Dendritic cell treated with granulocyte-macrophage colony-stimulating factor and Interleukin-4, amounts not matched to agents 40 ng/mL and 50 ng/mL, for 4 days (primary cell): ENCODE results near the gene FLRT2.

ENCODE experiments used
- H3K27ac Mint-ChIP-seq: one replicate; pipeline ENCODE4 v1.8.0; 2022; ENCODE audit warnings: mild to moderate bottlenecking, mixed read lengths
- H3K27me3 Mint-ChIP-seq: one replicate; pipeline ENCODE4 v1.8.0; 2022; ENCODE audit warnings: mild to moderate bottlenecking, mixed read lengths
- H3K36me3 Mint-ChIP-seq: one replicate; pipeline ENCODE4 v1.8.0; 2022; ENCODE audit warnings: low read depth, mixed read lengths
- H3K4me1 Mint-ChIP-seq: one replicate; pipeline ENCODE4 v1.8.0; 2022; ENCODE audit warnings: low read depth, mixed read lengths
- H3K4me3 Mint-ChIP-seq: one replicate; pipeline ENCODE4 v1.8.0; 2022; ENCODE audit warnings: mild to moderate bottlenecking, moderate library complexity, mixed read lengths
- H3K9me3 Mint-ChIP-seq: one replicate; pipeline ENCODE4 v1.8.0; 2022; ENCODE audit warnings: mixed read lengths
- intact Hi-C: fragments of 100-400 bp; cut with micrococcal nuclease; formaldehyde crosslinking; loops from one replicate; pipeline ENCODE4 v1.15.0; 2022

FLRT2 gene

DNA sequence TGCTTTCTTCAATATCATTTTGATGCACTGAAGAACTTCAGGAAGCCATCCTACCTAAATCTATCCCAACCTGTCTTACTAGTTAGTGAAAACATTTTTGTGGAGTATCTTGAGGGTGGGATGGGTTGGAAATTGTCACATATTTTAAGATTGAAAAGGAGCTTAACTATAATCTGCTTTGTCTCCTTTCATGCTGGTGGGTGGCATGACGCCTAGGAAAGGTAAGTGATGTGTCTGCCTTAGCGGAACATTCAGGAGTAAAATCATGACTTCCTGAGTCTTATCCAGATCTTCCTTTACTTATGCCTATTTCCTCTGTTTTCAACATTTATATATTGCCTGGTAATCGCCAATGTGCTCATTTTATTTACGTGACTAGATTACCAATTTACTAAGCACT lies 74.1 kb downstream of the FLRT2 start:
- no peak overlapping the region for H3K27ac Mint-ChIP-seq
- H3K4me3 Mint-ChIP-seq = no peak overlapping the region
- H3K27me3 Mint-ChIP-seq = no peaks in the 10 kb centered on the region
- H3K36me3 Mint-ChIP-seq = no peaks in the 10 kb centered on the region
- H3K9me3 Mint-ChIP-seq = no peaks in the 10 kb centered on the region
- intact Hi-C loops = loop anchor here (10.0 kb wide), 1 partner anchor 331 kb away; no protein-coding TSS in a partner anchor
- H3K4me1 Mint-ChIP-seq = peaks cover 47% of the 10 kb centered on the region

DNA sequence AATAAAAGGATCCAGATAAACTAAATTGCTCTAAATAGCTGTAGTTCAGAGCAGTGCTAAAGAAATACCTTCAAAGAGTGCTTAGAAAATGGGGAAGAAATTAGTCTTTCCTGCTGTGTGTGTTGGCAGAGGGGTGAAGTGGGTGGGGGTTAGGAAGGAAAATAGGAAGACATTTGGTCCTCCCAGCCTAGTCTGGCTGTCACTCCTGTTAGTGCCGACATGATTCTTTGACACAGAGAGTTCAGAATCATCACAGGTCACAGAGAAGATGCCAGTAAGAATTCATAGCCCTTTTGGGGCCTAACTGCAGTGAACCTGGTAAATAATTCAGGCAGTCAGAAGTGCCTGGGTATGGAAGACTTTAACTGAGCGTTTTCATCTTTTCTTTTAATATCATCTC lies 74.8 kb downstream of the FLRT2 start:
- Mint-ChIP-seq H3K4me3 (no peak overlapping the region), H3K36me3 (no peaks in the 10 kb centered on the region), H3K27me3 (no peaks in the 10 kb centered on the region), H3K9me3 (no peaks in the 10 kb centered on the region), H3K4me1 (peaks cover 46% of the 10 kb centered on the region), H3K27ac (no peak overlapping the region)
- intact Hi-C loops = loop anchor here (10.0 kb wide), 1 partner anchor 330 kb away; no protein-coding TSS in a partner anchor

DNA sequence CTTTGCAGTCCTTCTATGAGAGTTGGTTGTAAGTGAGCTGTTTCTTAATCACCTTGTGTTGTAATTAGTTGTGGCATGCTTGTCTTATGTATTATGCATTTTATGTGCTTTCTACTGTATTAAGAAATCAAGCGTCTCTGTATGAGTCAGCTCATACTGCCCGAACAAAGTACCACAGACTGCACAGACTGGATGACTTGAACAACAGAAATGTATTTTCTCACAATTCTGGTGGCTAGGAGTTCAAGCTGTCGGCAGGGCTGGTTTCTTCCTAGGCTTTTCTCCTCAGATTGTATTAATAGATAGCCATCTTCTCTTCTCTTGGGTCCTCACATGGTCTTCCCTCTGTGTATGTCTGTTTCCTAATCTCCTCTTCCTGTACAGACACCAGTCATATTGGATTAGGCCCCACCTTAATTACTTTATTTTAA lies 77.7 kb downstream of the FLRT2 start:
- intact Hi-C loops = loop anchor here (10.0 kb wide), 1 partner anchor 327 kb away; no protein-coding TSS in a partner anchor
- no peaks in the 10 kb centered on the region for H3K9me3 Mint-ChIP-seq
- H3K27me3 Mint-ChIP-seq = no peaks in the 10 kb centered on the region
- no peak overlapping the region for H3K27ac Mint-ChIP-seq
- peaks cover 39% of the 10 kb centered on the region for H3K4me1 Mint-ChIP-seq
- H3K36me3 Mint-ChIP-seq = no peaks in the 10 kb centered on the region
- no peak overlapping the region for H3K4me3 Mint-ChIP-seq

DNA sequence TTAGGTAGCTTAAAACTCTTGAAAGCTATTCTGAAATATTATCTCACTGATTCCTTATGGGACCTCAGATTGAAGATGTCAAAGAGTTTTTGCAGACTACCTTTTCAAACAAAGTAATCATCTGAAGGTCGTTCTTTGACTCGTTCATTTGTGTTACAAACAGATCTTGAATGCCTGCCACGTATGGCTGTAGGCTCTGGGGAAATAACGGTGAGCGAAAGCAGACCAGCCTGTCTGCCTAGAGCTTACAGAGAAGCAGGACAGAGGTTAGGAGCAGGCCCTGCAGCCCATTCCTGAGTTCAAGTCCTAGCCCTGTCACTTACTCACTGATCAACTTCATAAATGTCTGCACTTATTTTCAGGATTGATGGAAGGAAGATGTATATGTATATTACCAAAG lies 83.6 kb downstream of the FLRT2 start:
- intact Hi-C loops = no loop called here
- Mint-ChIP-seq H3K27me3 (no peaks in the 10 kb centered on the region), H3K4me3 (no peak overlapping the region), H3K9me3 (no peaks in the 10 kb centered on the region), H3K27ac (no peak overlapping the region), H3K4me1 (peaks cover 15% of the 10 kb centered on the region), H3K36me3 (no peaks in the 10 kb centered on the region)

DNA sequence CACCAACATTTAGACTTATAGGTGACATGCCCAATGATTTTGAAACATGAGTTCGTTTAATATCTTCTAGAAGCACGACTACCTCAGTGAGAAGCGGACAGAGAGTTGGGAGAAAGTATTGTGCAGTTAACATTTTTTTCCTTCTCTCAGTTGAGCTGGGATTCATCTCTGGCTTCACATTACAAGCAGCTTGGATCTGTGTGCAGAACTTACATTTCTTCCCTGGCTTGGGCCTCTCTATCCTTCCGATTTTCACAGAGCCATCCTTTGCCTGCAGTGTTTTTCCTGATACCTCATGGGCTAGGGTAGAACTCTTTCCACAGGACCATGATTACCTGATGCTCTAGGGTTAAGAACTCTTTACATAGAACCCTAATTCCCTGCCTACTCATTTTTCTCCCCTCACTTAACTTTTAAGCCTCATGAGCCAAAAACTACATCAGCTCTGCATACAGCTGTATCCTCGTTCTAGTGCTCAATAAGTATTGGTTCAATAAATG lies 86.5 kb downstream of the FLRT2 start:
- Mint-ChIP-seq H3K27me3 (no peaks in the 10 kb centered on the region), H3K36me3 (no peaks in the 10 kb centered on the region), H3K4me1 (peaks cover 15% of the 10 kb centered on the region), H3K4me3 (no peak overlapping the region), H3K27ac (no peak overlapping the region), H3K9me3 (no peaks in the 10 kb centered on the region)
- intact Hi-C loops = no loop called here

DNA sequence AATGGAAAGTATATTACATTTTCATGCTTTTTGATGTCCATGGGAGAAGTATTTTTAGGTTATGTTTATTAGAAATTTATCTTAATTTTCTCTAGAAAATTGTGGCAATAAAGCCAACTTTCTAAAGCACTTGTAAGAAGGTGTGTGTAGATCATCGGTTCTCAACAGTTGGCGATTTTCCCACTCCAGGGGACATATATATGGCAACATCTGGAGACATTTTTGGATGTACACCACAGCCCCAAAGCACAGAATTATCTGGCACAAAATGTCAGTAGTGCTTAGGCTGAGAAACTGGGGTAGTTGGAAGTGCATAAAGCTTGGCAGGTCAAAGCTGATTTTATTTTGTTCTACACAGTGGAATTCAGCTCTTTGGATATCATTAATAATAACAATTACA lies 86.9 kb downstream of the FLRT2 start:
- intact Hi-C loops = no loop called here
- H3K27ac Mint-ChIP-seq = no peak overlapping the region
- H3K27me3 Mint-ChIP-seq = no peaks in the 10 kb centered on the region
- no peaks in the 10 kb centered on the region for H3K9me3 Mint-ChIP-seq
- no peak overlapping the region for H3K4me3 Mint-ChIP-seq
- peaks cover 19% of the 10 kb centered on the region for H3K4me1 Mint-ChIP-seq
- no peaks in the 10 kb centered on the region for H3K36me3 Mint-ChIP-seq

DNA sequence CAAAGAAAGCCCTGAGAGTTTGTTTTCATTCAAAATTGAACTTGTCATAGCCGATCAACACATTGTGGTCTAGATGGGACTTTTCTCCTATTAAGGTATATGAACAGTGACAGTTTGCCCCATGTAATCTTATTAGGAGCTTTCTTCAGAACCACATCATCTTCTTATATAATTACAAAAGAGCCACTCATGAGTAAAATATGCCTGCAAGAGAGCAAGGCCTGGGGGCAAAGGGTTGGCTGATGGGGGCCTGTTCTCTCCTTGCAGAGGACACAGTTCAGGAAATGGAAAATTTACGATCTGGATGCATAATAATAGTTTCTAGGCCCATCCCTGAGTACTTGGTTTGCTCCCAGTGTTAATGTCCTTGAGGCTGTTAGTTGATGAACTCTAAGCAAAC lies 87.8 kb downstream of the FLRT2 start:
- Mint-ChIP-seq H3K4me3 (no peak overlapping the region), H3K36me3 (no peaks in the 10 kb centered on the region), H3K27me3 (no peaks in the 10 kb centered on the region), H3K27ac (no peak overlapping the region), H3K4me1 (peaks cover 19% of the 10 kb centered on the region), H3K9me3 (no peaks in the 10 kb centered on the region)
- intact Hi-C loops = no loop called here

DNA sequence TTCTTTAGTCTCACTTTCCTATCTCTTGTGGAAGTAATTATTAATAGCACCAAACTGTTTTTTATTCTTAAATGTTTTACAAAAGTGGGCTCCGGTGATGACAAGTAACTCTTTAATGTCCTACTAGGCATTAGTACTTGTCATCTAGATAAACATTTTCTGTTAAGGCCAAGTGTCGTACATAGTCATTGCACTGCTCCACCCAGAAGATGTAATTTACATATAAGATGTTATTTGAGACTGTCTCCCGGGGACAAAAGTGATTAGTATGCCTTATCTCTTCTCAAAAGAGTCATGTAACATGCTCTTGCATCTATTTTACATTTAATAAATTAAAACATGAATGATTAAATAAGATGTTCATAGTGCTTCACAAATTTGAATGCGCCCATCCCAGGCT lies 88.4 kb downstream of the FLRT2 start:
- no peaks in the 10 kb centered on the region for H3K9me3 Mint-ChIP-seq
- no peaks in the 10 kb centered on the region for H3K27me3 Mint-ChIP-seq
- no peak overlapping the region for H3K4me3 Mint-ChIP-seq
- no peak overlapping the region for H3K27ac Mint-ChIP-seq
- intact Hi-C loops = no loop called here
- H3K4me1 Mint-ChIP-seq = peaks cover 19% of the 10 kb centered on the region
- H3K36me3 Mint-ChIP-seq = no peaks in the 10 kb centered on the region

DNA sequence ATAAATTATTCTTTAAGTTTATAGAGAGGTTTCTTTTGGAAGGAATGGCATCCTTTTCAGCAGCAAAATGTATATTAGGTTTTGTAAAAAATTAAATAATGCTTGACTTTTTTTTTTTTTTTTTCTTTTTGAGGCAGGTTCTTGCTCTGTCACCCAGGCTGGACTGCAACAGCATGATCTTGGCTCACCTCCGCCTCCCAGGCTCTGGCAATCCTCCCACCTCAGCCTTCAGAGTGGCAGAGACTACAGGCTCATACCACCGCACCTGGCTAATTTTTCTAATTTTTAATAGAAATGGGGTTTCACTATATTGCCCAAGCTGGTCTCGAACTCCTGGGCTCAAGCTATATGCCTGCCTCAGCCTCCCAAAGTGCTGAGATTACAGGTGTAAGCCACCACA lies 89.0 kb downstream of the FLRT2 start:
- Mint-ChIP-seq H3K27me3 (peaks cover 5% of the 10 kb centered on the region), H3K4me1 (peaks cover 19% of the 10 kb centered on the region), H3K9me3 (no peaks in the 10 kb centered on the region), H3K4me3 (no peak overlapping the region), H3K27ac (no peak overlapping the region), H3K36me3 (no peaks in the 10 kb centered on the region)
- intact Hi-C loops = no loop called here

DNA sequence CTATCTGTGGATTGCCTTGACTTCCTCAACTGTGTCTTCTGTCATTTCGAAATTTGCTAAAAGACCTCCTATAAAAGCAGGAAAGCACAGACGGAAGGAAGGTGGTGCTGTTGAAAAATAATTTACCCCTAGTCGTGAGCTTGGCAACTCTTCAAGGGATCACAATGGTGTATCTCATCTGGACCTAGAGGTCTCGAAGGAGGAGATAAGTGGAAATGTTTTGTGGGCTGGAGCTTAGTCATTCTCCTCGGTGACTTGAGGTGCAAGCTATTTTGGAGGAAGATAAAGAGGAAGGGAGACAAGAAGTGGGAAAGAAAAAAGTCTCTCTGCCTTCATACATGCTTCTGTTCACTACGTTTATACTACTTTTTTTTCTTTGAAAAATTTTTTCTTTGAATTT lies 89.9 kb downstream of the FLRT2 start:
- no peaks in the 10 kb centered on the region for H3K9me3 Mint-ChIP-seq
- peak overlapping the region; percentile 6 for H3K27ac Mint-ChIP-seq
- intact Hi-C loops = no loop called here
- H3K27me3 Mint-ChIP-seq = peaks cover 9% of the 10 kb centered on the region
- H3K4me3 Mint-ChIP-seq = no peak overlapping the region
- H3K4me1 Mint-ChIP-seq = peaks cover 19% of the 10 kb centered on the region
- H3K36me3 Mint-ChIP-seq = no peaks in the 10 kb centered on the region

DNA sequence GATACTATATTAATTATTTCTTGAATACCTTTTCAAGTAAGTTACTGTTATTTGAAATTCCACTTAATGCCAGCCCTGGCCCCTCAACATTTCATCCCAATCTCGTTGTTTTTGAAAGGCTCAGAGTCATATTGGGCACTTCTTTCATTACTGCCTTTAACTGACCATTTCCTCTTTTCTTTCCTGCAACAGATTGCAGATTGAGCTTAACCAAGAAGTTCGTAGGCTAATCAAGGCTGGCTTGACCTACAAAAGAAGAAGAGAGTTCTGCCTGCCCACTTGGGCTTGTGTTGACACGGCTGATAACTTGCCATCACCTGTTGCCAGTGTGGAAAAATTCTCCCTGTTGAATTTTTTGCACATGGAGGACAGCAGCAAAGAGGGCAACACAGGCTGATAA lies 91.0 kb downstream of the FLRT2 start:
- no peaks in the 10 kb centered on the region for H3K9me3 Mint-ChIP-seq
- H3K36me3 Mint-ChIP-seq = no peaks in the 10 kb centered on the region
- peaks cover 10% of the 10 kb centered on the region for H3K27me3 Mint-ChIP-seq
- H3K4me3 Mint-ChIP-seq = no peak overlapping the region
- peaks cover 19% of the 10 kb centered on the region for H3K4me1 Mint-ChIP-seq
- peak overlapping the region; percentile 42 for H3K27ac Mint-ChIP-seq
- intact Hi-C loops = no loop called here

DNA sequence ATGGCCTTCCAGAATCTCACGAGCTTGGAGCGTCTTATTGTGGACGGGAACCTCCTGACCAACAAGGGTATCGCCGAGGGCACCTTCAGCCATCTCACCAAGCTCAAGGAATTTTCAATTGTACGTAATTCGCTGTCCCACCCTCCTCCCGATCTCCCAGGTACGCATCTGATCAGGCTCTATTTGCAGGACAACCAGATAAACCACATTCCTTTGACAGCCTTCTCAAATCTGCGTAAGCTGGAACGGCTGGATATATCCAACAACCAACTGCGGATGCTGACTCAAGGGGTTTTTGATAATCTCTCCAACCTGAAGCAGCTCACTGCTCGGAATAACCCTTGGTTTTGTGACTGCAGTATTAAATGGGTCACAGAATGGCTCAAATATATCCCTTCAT lies 92.2 kb downstream of the FLRT2 start:
- no peaks in the 10 kb centered on the region for H3K36me3 Mint-ChIP-seq
- H3K4me3 Mint-ChIP-seq = no peak overlapping the region
- no peaks in the 10 kb centered on the region for H3K9me3 Mint-ChIP-seq
- peaks cover 19% of the 10 kb centered on the region for H3K4me1 Mint-ChIP-seq
- intact Hi-C loops = no loop called here
- H3K27ac Mint-ChIP-seq = peak overlapping the region; percentile 42
- H3K27me3 Mint-ChIP-seq = peaks cover 10% of the 10 kb centered on the region

DNA sequence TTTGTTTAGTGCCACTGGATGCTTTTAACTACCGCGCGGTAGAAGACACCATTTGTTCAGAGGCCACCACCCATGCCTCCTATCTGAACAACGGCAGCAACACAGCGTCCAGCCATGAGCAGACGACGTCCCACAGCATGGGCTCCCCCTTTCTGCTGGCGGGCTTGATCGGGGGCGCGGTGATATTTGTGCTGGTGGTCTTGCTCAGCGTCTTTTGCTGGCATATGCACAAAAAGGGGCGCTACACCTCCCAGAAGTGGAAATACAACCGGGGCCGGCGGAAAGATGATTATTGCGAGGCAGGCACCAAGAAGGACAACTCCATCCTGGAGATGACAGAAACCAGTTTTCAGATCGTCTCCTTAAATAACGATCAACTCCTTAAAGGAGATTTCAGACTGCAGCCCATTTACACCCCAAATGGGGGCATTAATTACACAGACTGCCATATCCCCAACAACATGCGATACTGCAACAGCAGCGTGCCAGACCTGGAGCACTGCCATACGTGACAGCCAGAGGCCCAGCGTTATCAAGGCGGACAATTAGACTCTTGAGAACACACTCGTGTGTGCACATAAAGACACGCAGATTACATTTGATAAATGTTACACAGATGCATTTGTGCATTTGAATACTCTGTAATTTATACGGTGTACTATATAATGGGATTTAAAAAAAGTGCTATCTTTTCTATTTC lies 93.2 kb downstream of the FLRT2 start:
- intact Hi-C loops = no loop called here
- Mint-ChIP-seq H3K27ac (no peak overlapping the region), H3K4me1 (peaks cover 19% of the 10 kb centered on the region), H3K9me3 (no peaks in the 10 kb centered on the region), H3K4me3 (no peak overlapping the region), H3K36me3 (no peaks in the 10 kb centered on the region), H3K27me3 (peaks cover 10% of the 10 kb centered on the region)

DNA sequence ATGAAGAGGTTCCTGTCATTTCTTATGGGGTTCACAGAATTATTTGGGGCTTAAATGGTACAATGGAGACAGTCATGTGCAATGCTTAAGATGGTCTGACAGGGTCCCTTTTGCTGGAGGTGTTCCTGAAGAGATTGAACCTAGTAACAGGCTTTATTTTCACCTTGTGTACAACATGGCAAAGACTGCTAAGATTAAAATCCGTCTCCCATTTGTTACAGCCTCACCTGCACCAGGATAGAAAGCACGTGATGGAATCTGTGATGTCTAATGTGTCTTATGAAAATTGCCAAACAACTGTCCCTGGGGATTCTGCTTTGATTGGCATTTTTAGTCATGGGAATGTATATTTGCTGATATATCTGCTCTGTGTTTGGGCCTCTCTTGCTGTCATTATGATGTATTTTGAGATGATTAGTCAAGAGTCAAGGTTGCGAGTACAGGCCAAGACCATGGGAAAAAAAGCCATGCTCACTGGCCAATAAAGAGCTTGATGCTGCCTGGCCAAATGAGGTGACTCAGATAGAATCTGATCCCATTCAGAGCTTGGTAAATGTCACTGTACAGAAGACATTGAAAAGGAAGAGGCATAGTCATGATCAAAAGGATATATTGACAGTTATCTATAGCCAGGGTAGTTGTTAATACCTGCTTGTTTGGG lies 96.1 kb downstream of the FLRT2 start:
- Mint-ChIP-seq H3K27me3 (peaks cover 10% of the 10 kb centered on the region), H3K27ac (no peak overlapping the region), H3K36me3 (no peaks in the 10 kb centered on the region), H3K4me3 (no peak overlapping the region), H3K4me1 (peaks cover 8% of the 10 kb centered on the region), H3K9me3 (no peaks in the 10 kb centered on the region)
- intact Hi-C loops = no loop called here
